ENCODE data around the gene GSG1L. TPM values are rescaled to one million over a fixed set of nuclear protein-coding genes. Genes with fewer than 3 reads are reported as not detected.

The GSG1L gene
- total and polyA plus RNA-seq, 4 donors, result not detected

DNA sequence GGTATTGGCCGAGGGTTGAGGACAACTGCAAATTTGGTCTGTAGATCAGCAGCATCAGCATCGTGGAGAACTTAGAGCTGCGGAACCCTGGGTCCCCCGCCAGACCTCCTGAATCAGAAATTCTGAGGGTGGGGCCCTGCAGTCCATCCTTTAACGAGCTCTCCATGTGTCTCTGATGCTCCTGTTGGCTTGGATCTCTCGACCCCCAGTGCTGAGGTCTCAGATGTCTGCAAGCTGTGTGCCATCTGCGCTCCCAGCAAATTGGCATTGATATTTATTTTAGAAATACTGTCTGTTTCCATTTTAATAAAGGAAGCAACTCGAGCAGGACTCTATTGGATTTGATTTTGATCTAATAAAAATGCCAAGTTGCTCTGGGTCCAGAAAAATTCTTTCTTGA is 263.6 kb downstream of the GSG1L start (continued):
- TF ChIP-seq, protein P1, sequence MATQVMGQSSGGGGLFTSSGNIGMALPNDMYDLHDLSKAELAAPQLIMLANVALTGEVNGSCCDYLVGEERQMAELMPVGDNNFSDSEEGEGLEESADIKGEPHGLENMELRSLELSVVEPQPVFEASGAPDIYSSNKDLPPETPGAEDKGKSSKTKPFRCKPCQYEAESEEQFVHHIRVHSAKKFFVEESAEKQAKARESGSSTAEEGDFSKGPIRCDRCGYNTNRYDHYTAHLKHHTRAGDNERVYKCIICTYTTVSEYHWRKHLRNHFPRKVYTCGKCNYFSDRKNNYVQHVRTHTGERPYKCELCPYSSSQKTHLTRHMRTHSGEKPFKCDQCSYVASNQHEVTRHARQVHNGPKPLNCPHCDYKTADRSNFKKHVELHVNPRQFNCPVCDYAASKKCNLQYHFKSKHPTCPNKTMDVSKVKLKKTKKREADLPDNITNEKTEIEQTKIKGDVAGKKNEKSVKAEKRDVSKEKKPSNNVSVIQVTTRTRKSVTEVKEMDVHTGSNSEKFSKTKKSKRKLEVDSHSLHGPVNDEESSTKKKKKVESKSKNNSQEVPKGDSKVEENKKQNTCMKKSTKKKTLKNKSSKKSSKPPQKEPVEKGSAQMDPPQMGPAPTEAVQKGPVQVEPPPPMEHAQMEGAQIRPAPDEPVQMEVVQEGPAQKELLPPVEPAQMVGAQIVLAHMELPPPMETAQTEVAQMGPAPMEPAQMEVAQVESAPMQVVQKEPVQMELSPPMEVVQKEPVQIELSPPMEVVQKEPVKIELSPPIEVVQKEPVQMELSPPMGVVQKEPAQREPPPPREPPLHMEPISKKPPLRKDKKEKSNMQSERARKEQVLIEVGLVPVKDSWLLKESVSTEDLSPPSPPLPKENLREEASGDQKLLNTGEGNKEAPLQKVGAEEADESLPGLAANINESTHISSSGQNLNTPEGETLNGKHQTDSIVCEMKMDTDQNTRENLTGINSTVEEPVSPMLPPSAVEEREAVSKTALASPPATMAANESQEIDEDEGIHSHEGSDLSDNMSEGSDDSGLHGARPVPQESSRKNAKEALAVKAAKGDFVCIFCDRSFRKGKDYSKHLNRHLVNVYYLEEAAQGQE (IDR thresholded peaks at IDR 0.05), result no peak
- TF ChIP-seq, protein P2, sequence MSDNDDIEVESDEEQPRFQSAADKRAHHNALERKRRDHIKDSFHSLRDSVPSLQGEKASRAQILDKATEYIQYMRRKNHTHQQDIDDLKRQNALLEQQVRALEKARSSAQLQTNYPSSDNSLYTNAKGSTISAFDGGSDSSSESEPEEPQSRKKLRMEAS (IDR thresholded peaks at IDR 0.05), result no peak
- TF ChIP-seq JUND (IDR thresholded peaks at IDR 0.05), result no peak

DNA sequence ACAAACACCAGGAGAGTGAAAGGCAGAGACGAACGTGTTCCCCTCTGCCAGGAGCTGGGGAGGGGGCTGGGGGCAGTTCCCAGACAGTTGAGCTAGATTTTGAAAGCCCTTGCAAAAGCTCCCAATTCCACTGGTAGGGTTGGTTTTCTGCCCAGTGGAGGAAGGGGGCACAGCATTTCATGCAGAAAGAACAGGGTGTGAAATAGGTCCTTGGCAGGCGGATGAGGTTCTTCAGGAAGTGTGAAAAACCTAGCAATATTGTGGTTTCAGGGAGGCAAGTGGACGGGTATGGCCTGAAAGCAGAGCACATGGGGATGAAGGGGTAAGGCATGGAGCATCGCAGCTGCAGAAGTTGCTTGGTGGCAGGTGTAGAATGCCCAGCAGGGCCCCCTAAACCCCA is 265.3 kb downstream of the GSG1L start:
- H3K9me3 ChIP-seq (ENCODE audit: control insufficient read depth in 4 of 4, low read length in 3 of 4), result no peaks in the 10 kb centered on the region
- WGBS, result 55% methylated on average over 5 of the region's 5 CpGs
- TF ChIP-seq, protein P1 (IDR thresholded peaks at IDR 0.05), result no peak
- TF ChIP-seq, protein P3, sequence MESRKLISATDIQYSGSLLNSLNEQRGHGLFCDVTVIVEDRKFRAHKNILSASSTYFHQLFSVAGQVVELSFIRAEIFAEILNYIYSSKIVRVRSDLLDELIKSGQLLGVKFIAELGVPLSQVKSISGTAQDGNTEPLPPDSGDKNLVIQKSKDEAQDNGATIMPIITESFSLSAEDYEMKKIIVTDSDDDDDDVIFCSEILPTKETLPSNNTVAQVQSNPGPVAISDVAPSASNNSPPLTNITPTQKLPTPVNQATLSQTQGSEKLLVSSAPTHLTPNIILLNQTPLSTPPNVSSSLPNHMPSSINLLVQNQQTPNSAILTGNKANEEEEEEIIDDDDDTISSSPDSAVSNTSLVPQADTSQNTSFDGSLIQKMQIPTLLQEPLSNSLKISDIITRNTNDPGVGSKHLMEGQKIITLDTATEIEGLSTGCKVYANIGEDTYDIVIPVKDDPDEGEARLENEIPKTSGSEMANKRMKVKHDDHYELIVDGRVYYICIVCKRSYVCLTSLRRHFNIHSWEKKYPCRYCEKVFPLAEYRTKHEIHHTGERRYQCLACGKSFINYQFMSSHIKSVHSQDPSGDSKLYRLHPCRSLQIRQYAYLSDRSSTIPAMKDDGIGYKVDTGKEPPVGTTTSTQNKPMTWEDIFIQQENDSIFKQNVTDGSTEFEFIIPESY (IDR thresholded peaks at IDR 0.05), result no peak
- TF ChIP-seq HNF4A (conservative IDR thresholded peaks at IDR 0.05), result no peak
- no peak overlapping the region for H3K4me3 ChIP-seq (ENCODE audit: low read depth in 1 of 3, low read length in 3 of 3)
- H3K27ac ChIP-seq (ENCODE audit: low read depth in 1 of 2, low read length in 2 of 2), result no peak overlapping the region
- no peak for DNase-seq (ENCODE audit: low spot score)
- no peaks in the 10 kb centered on the region for H3K4me1 ChIP-seq (ENCODE audit: control insufficient read depth in 4 of 4, insufficient read depth in 4 of 4, low read length in 3 of 4)
- peaks cover 0 to 7% (median 0%) of the 10 kb centered on the region in 4 donors for H3K27me3 ChIP-seq (ENCODE audit: control insufficient read depth in 4 of 4, insufficient read depth in 4 of 4, low read length in 3 of 4)
- no peak overlapping the region for H3K9ac ChIP-seq (ENCODE audit: low read depth in 1 of 2, low read length in 2 of 2)
- no peaks in the 10 kb centered on the region for H3K36me3 ChIP-seq (ENCODE audit: control insufficient read depth in 4 of 4, insufficient read depth in 3 of 4, low read depth in 1 of 4, low read length in 3 of 4)

DNA sequence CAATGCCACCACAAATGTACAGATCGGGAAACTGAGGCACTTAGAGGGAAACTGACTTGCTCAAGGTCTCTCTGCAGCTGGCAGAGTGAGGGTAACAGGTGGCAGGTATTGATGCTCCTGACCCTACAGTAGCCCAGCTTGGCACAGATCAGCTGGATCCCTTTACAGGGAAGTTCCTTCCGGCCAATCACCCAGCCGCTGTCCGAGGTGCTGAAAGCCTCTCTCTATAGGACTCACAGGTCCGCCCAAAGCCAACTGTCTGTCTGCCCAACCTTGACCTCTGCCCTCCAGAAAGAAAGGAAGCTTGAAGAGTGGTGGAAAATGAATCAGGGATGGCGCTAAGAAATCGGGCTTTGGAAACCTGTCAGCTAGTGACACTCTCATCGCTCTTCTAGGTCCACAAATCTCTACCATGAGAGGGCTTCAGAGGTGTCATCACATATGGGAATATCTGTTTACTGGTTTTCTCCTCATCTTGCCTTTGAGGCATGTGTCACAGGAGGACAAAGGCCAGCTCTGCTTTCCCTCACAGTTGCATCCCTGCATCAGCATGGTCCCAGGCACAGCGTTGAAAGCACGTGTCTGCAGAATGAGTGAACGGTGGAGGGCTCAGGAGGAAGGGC is 267.4 kb downstream of the GSG1L start:
- Histone ChIP-seq H3K36me3 (ENCODE audit: control insufficient read depth in 4 of 4, insufficient read depth in 3 of 4, low read depth in 1 of 4, low read length in 3 of 4) (no peaks in the 10 kb centered on the region), H3K4me3 (ENCODE audit: low read depth in 1 of 3, low read length in 3 of 3) (no peak overlapping the region), H3K27me3 (ENCODE audit: control insufficient read depth in 4 of 4, insufficient read depth in 4 of 4, low read length in 3 of 4) (peaks cover 0 to 3% (median 0%) of the 10 kb centered on the region in 4 donors), H3K4me1 (ENCODE audit: control insufficient read depth in 4 of 4, insufficient read depth in 4 of 4, low read length in 3 of 4) (no peaks in the 10 kb centered on the region), H3K9ac (ENCODE audit: low read depth in 1 of 2, low read length in 2 of 2) (no peak overlapping the region), H3K9me3 (ENCODE audit: control insufficient read depth in 4 of 4, low read length in 3 of 4) (no peaks in the 10 kb centered on the region), H3K27ac (ENCODE audit: low read depth in 1 of 2, low read length in 2 of 2) (no peak overlapping the region)
- 55% methylated on average over 11 of the region's 11 CpGs for WGBS
- TF ChIP-seq, protein P1 (IDR thresholded peaks at IDR 0.05), result peak; percentile 99
- no peak for TF ChIP-seq EGR1 (IDR thresholded peaks at IDR 0.05; ENCODE audit: low read depth in 2 of 2)
- no peak for TF ChIP-seq RAD21 (IDR thresholded peaks at IDR 0.05)
- no peak for TF ChIP-seq HNF4A (conservative IDR thresholded peaks at IDR 0.05)
- no peak for TF ChIP-seq JUND (IDR thresholded peaks at IDR 0.05)
- TF ChIP-seq, protein P3 (IDR thresholded peaks at IDR 0.05), result no peak
- peak; percentile 57 for DNase-seq (ENCODE audit: low spot score)
